Measurements from ENCODE around the gene CHPF.

CHPF gene

GRCh38 chr2:219543596-219544358, at the start of gene CHPF, which contains the start of gene TMEM198:
TSS of gene CHPF (minus strand) at chr2:219543809. CDS start at chr2:219543538, 271 bp downstream.
TSS of gene TMEM198 (plus strand) at chr2:219544028. CDS start at chr2:219544728, 700 bp downstream.
- peak; percentile 97 for DNase-seq

- no peak for DNase-seq
Measured at GRCh38 chr2:219593154-219593553, 49.5 kb upstream of the CHPF start.

- no peak for DNase-seq
Measured at GRCh38 chr2:219592736-219593135, 49.1 kb upstream of the CHPF start.

GRCh38 chr2:219591091-219591490, 47.5 kb upstream of the CHPF start:
- DNase-seq, result no peak

GRCh38 chr2:219581346-219581745, 37.7 kb upstream of the CHPF start:
- no peak for DNase-seq

- no peak for DNase-seq
Measured at GRCh38 chr2:219578811-219579613, 35.4 kb upstream of the CHPF start.

- peak; percentile 27 for DNase-seq
Measured at GRCh38 chr2:219576505-219577388, 33.1 kb upstream of the CHPF start.

GRCh38 chr2:219575566-219576504, 32.2 kb upstream of the CHPF start:
- DNase-seq, result no peak

GRCh38 chr2:219574484-219575311, 31.1 kb upstream of the CHPF start:
- no peak for DNase-seq

- DNase-seq, result no peak
Measured at GRCh38 chr2:219573166-219573565, 29.6 kb upstream of the CHPF start.

GRCh38 chr2:219572237-219573001, 28.8 kb upstream of the CHPF start, which contains the start of gene INHA:
TSS of gene INHA (plus strand) at chr2:219572310. CDS start at chr2:219572375, 65 bp downstream.
- no peak for DNase-seq

- DNase-seq, result peak; percentile 52
Measured at GRCh38 chr2:219571311-219572236, 28.0 kb upstream of the CHPF start, which contains the start of gene OBSL1. TSS of gene OBSL1 (minus strand) at chr2:219571539. CDS start at chr2:219571232, 307 bp downstream.

- no peak for DNase-seq
Measured at GRCh38 chr2:219570924-219571310, 27.3 kb upstream of the CHPF start.

GRCh38 chr2:219570194-219570923, 26.8 kb upstream of the CHPF start:
- DNase-seq, result peak; percentile 4

GRCh38 chr2:219569635-219570034, 26.0 kb upstream of the CHPF start:
- DNase-seq, result peak; percentile 3

- no peak for DNase-seq
Measured at GRCh38 chr2:219569041-219569440, 25.4 kb upstream of the CHPF start.

- no peak for DNase-seq
Measured at GRCh38 chr2:219567791-219568361, 24.3 kb upstream of the CHPF start.

- no peak for DNase-seq
Measured at GRCh38 chr2:219567131-219567530, 23.5 kb upstream of the CHPF start.
